H1 (cell line): ENCODE measurements around the gene CCDC191.

ENCODE experiments used
- CREB1 ChIP-seq: IDR thresholded peaks from 2 replicates; pipeline ENCODE4 v1.6.1; 2012; ENCODE audit warnings: inconsistent platforms
- CTCF ChIP-seq, 3 experiments: IDR thresholded peaks; 1 replicate in 2 of 3; 2 replicates in 1 of 3; pipeline versions ENCODE4 v1.5.1 to v1.6.1; 2011; ENCODE audit warnings: low read length in 3 of 3, mild to moderate bottlenecking in 3 of 3, inconsistent platforms in 2 of 3, low read depth in 1 of 3, moderate library complexity in 1 of 3; ENCODE audit not compliant: insufficient read depth in 1 of 3; ENCODE audit errors: control extremely low read depth in 1 of 3
- EZH2 ChIP-seq: fragments of 200-600 bp; sonication (generic); IDR thresholded peaks from 2 replicates; pipeline ENCODE4 v1.7.1; 2012; ENCODE audit warnings: low read depth, mild to moderate bottlenecking, moderate library complexity, low read length, inconsistent platforms; ENCODE audit not compliant: severe bottlenecking
- FOSL1 ChIP-seq: IDR thresholded peaks from 2 replicates; pipeline ENCODE4 v1.6.1; 2011; ENCODE audit warnings: mild to moderate bottlenecking, low read depth, low read length, moderate library complexity; ENCODE audit not compliant: insufficient read depth
- SP2 ChIP-seq: IDR thresholded peaks from 2 replicates; pipeline ENCODE4 v1.6.1; 2012; ENCODE audit warnings: mild to moderate bottlenecking, low read length, inconsistent platforms

- TF ChIP-seq EZH2 (no peak), SP2 (no peak), FOSL1 (no peak), CTCF (IDR thresholded peaks at IDR 0.05; ENCODE audit: control extremely low read depth in 1 of 3, insufficient read depth in 1 of 3, low read depth in 1 of 3, low read length in 3 of 3) (no peak), CREB1 (no peak)
Observed at GRCh38 chr3:114093596-114093995, 37.3 kb upstream of the CCDC191 start.
